GM12865 (cell line): ENCODE measurements around the gene AKAP13.

Experiments used
- DNase-seq: peaks from one replicate; pipeline ENCODE4 v3.0.0; 2010; ENCODE audit warnings: low read depth
- H3K4me3 ChIP-seq: 2 replicates; pipeline ENCODE4 v1.5.1; 2011; ENCODE audit warnings: mild to moderate bottlenecking, low read depth, low read length, control low read depth
- CTCF ChIP-seq: IDR thresholded peaks from 2 replicates; pipeline ENCODE4 v1.5.1; 2011; ENCODE audit warnings: low read length, control low read depth, low read depth, inconsistent platforms; ENCODE audit not compliant: insufficient read depth; ENCODE audit errors: missing control alignments

The AKAP13 gene

GRCh38 chr15:85388566-85389305 lies 8.3 kb downstream of the AKAP13 start:
- no peak for TF ChIP-seq CTCF
- DNase-seq, result no peak
- no peak overlapping the region for H3K4me3 ChIP-seq

- no peak for DNase-seq
- TF ChIP-seq CTCF, result no peak
- H3K4me3 ChIP-seq, result no peak overlapping the region
Measured at GRCh38 chr15:85389306-85389650, 8.9 kb downstream of the AKAP13 start.

GRCh38 chr15:85389772-85390171 lies 9.4 kb downstream of the AKAP13 start:
- DNase-seq, result no peak
- H3K4me3 ChIP-seq, result no peak overlapping the region
- no peak for TF ChIP-seq CTCF

- no peak for TF ChIP-seq CTCF
- DNase-seq, result no peak
- H3K4me3 ChIP-seq, result no peak overlapping the region
Measured at GRCh38 chr15:85393210-85393609, 12.8 kb downstream of the AKAP13 start.

- H3K4me3 ChIP-seq, result no peak overlapping the region
- TF ChIP-seq CTCF, result no peak
- no peak for DNase-seq
Measured at GRCh38 chr15:85394554-85395333, 14.3 kb downstream of the AKAP13 start.

- no peak overlapping the region for H3K4me3 ChIP-seq
- DNase-seq, result no peak
- no peak for TF ChIP-seq CTCF
Measured at GRCh38 chr15:85396554-85396953, 16.2 kb downstream of the AKAP13 start.

- no peak for TF ChIP-seq CTCF
- H3K4me3 ChIP-seq, result no peak overlapping the region
- no peak for DNase-seq
Measured at GRCh38 chr15:85397151-85397550, 16.7 kb downstream of the AKAP13 start.
